Endothelial cell (in vitro differentiated cells): ENCODE results near the gene C1orf210. TPM values are rescaled to one million over a fixed set of nuclear protein-coding genes. Genes with fewer than 3 reads are reported as not detected.
A peak's percentile ranks its signal among the peaks of the same experiment; 100 is the strongest.

Source experiments
- DNase-seq: peaks from one replicate; pipeline ENCODE4 v3.0.0; 2021; ENCODE audit warnings: low spot score
- H3K27ac Mint-ChIP-seq: one replicate; pipeline ENCODE4 v1.8.0; 2021; ENCODE audit warnings: mixed read lengths, inconsistent platforms; ENCODE audit not compliant: unreplicated experiment
- H3K27me3 Mint-ChIP-seq: one replicate; pipeline ENCODE4 v1.8.0; 2021; ENCODE audit warnings: mild to moderate bottlenecking, moderate library complexity, mixed read lengths, inconsistent platforms; ENCODE audit not compliant: unreplicated experiment
- H3K36me3 Mint-ChIP-seq: one replicate; pipeline ENCODE4 v1.8.0; 2021; ENCODE audit warnings: mild to moderate bottlenecking, low read depth, mixed read lengths, inconsistent platforms; ENCODE audit not compliant: unreplicated experiment
- H3K4me1 Mint-ChIP-seq: one replicate; pipeline ENCODE4 v1.8.0; 2021; ENCODE audit warnings: mild to moderate bottlenecking, mixed read lengths, inconsistent platforms; ENCODE audit not compliant: unreplicated experiment
- H3K4me3 Mint-ChIP-seq: one replicate; pipeline ENCODE4 v1.8.0; 2021; ENCODE audit warnings: mild to moderate bottlenecking, mixed read lengths, inconsistent platforms; ENCODE audit not compliant: unreplicated experiment
- H3K9me3 Mint-ChIP-seq: one replicate; pipeline ENCODE4 v1.8.0; 2021; ENCODE audit warnings: mixed read lengths, inconsistent platforms; ENCODE audit not compliant: unreplicated experiment
- total RNA-seq: library from RNA; stranded (reverse); fragmentation: NEBNext Ultra II Directional; extraction: Animal tissue kit (Norgen Biotek cat#: 25700); gene quantifications from one replicate; pipeline ENCODE4 v1.2.1, GENCODE V29; 2021; ENCODE audit not compliant: unreplicated experiment
- TF ChIP-seq, protein P1 (sequence below): fragments of 200-600 bp; sonication (generic); IDR thresholded peaks from one replicate; pipeline ENCODE4 v1.5.0; 2021; ENCODE audit warnings: antibody characterized with exemption; ENCODE audit not compliant: unreplicated experiment

The C1orf210 gene
- total RNA-seq, 1 donor from 2014 or later = not detected

DNA sequence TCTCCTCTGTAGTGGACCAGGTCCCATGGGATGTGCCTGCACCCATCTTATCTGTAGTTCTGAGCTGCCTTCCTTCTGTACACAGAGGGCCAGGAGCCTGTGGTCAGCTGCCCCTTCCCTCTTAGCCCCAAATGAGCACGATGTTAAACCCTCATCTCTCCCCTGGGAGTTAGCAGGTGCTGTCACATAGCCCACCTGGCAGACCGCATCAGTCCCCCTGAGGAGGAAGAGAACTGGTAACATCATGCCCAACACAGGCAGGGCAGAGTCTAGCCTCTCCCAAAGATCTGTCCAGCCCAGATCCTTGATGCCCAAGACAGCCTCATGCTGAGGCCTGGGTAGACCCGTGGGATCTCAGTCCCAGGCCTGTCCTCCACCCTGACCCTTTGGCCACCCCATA is 20.1 kb upstream of the C1orf210 start:
- no peak for DNase-seq
- H3K4me1 Mint-ChIP-seq = peaks cover 72% of the 10 kb centered on the region
- H3K27me3 Mint-ChIP-seq = peaks cover 21% of the 10 kb centered on the region
- no peak overlapping the region for H3K27ac Mint-ChIP-seq
- peak overlapping the region; percentile 70 for H3K4me3 Mint-ChIP-seq
- TF ChIP-seq, protein P1, sequence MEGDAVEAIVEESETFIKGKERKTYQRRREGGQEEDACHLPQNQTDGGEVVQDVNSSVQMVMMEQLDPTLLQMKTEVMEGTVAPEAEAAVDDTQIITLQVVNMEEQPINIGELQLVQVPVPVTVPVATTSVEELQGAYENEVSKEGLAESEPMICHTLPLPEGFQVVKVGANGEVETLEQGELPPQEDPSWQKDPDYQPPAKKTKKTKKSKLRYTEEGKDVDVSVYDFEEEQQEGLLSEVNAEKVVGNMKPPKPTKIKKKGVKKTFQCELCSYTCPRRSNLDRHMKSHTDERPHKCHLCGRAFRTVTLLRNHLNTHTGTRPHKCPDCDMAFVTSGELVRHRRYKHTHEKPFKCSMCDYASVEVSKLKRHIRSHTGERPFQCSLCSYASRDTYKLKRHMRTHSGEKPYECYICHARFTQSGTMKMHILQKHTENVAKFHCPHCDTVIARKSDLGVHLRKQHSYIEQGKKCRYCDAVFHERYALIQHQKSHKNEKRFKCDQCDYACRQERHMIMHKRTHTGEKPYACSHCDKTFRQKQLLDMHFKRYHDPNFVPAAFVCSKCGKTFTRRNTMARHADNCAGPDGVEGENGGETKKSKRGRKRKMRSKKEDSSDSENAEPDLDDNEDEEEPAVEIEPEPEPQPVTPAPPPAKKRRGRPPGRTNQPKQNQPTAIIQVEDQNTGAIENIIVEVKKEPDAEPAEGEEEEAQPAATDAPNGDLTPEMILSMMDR = no peak
- peaks cover 74% of the 10 kb centered on the region for H3K36me3 Mint-ChIP-seq
- H3K9me3 Mint-ChIP-seq = no peaks in the 10 kb centered on the region

DNA sequence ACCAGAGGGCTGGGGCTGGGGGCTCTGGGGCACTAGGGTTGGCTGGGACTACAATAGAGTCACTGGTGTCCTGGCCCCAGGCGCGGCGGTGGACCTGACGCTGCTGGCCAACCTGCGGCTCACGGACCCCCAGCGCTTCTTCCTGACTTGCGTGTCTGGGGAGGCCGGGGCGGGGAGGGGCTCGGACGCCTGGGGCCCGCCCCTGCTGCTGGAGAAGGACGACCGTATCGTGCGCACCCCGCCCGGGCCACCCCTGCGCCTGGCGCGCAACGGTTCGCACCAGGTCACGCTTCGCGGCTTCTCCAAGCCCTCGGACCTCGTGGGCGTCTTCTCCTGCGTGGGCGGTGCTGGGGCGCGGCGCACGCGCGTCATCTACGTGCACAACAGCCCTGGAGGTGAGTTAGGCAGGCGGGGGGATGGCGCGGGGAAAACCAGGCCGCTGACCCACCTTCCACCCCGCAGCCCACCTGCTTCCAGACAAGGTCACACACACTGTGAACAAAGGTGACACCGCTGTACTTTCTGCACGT is 19.5 kb upstream of the C1orf210 start:
- Mint-ChIP-seq H3K4me1 (peaks cover 70% of the 10 kb centered on the region), H3K9me3 (no peaks in the 10 kb centered on the region), H3K27me3 (peaks cover 23% of the 10 kb centered on the region), H3K4me3 (peak overlapping the region; percentile 97), H3K36me3 (peaks cover 67% of the 10 kb centered on the region), H3K27ac (peak overlapping the region; percentile 85)
- TF ChIP-seq, protein P1 = no peak
- DNase-seq = no peak

DNA sequence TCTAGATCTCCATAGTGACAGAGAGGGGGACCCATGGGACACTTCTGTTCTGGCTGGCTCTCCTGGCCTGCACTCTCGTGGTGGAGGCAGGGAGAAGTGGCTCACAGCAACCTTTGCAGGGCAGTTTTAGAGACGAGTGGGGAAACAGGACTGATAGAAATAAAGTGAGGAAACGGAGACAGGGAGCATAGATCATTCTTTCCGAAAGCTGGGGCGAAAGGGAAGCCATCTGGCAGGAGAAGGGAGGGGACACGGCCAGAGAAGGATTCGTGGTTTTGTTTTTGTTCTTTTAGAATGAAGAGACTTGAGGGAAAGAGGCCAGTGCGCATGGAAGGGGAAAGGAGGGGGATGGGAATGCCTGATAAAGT is 18.9 kb upstream of the C1orf210 start:
- TF ChIP-seq, protein P1 = no peak
- Mint-ChIP-seq H3K4me3 (peak overlapping the region; percentile 97), H3K27me3 (peaks cover 24% of the 10 kb centered on the region), H3K9me3 (no peaks in the 10 kb centered on the region), H3K36me3 (peaks cover 62% of the 10 kb centered on the region), H3K27ac (peak overlapping the region; percentile 85), H3K4me1 (peaks cover 75% of the 10 kb centered on the region)
- DNase-seq = no peak

DNA sequence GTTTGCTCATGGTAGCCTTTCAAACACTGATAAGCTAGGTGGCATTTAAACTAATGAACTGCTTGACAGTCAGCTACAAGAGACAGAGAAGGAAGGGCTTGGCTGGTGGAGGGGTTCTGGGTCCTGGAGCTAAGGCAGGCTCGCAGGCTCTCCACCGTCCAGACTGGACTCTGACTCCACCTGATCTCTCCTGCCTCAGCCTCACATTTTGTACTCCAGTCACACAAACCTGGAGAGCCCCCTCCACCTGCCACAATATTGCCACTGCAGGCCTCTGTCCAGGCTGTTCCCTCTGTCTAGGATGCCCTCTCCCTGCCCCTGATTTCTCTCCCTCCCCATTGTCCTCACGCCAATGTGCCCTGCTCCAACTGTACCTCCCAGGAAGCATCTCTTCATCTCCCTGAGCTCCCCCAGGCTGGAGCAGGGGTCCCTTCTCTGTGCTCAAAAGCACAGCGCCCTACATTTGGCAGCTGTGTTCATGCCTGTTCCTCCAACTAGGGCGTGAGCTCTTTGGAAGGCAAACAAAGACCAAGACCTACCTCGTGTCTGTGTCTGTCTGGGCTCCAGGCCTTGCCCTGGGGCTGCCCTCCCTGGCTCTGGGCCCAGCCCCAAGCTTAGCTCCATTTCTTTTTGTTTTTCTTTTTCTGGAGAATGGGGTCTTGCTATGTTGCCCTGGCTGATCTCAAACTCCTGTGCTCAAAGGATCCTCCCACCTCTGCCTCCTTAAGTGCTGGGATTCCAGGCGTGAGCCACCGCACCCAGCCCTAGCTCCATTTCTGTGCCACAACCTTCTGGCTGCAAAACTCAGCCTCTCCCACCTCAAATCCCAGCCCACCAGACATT is 18.3 kb upstream of the C1orf210 start:
- TF ChIP-seq, protein P1 = no peak
- no peak for DNase-seq
- peaks cover 77% of the 10 kb centered on the region for H3K4me1 Mint-ChIP-seq
- no peaks in the 10 kb centered on the region for H3K9me3 Mint-ChIP-seq
- peaks cover 58% of the 10 kb centered on the region for H3K36me3 Mint-ChIP-seq
- peak overlapping the region; percentile 85 for H3K27ac Mint-ChIP-seq
- H3K4me3 Mint-ChIP-seq = peak overlapping the region; percentile 97
- peaks cover 24% of the 10 kb centered on the region for H3K27me3 Mint-ChIP-seq
